ENCODE results near the gene PGRMC2. TPM values are rescaled to one million over a fixed set of nuclear protein-coding genes. Genes with fewer than 3 reads are reported as not detected.

The PGRMC2 gene
- total and polyA plus RNA-seq, 2 experiments from 2014 or later: 65.6 to 84.7 TPM

- DNase-seq (ENCODE audit: low spot score): no peak
- Histone ChIP-seq H3K9me3 (ENCODE audit: low read depth) (no peaks in the 10 kb centered on the region), H3K27me3 (no peaks in the 10 kb centered on the region), H3K4me1 (ENCODE audit: insufficient read depth) (peaks cover 16% of the 10 kb centered on the region), H3K27ac (no peak overlapping the region), H3K36me3 (replicated peaks; ENCODE audit: insufficient read depth, low read depth) (no peaks in the 10 kb centered on the region), H3K79me2 (no peaks in the 10 kb centered on the region), H3K9me2 (replicated peaks; ENCODE audit: insufficient read depth) (no peaks in the 10 kb centered on the region), H3K4me2 (no peak overlapping the region), H4K20me1 (ENCODE audit: insufficient read depth, poor library complexity, severe bottlenecking) (no peaks in the 10 kb centered on the region), H2AFZ (no peak overlapping the region), H3K4me3 (no peak overlapping the region)
- TF ChIP-seq EZH2phosphoT487 (IDR thresholded peaks at IDR 0.05; ENCODE audit: low read depth, severe bottlenecking, unreplicated experiment) (no peak), EZH2 (IDR thresholded peaks at IDR 0.05; ENCODE audit: borderline replicate concordance) (no peak)
- TF ChIP-seq, protein P1, sequence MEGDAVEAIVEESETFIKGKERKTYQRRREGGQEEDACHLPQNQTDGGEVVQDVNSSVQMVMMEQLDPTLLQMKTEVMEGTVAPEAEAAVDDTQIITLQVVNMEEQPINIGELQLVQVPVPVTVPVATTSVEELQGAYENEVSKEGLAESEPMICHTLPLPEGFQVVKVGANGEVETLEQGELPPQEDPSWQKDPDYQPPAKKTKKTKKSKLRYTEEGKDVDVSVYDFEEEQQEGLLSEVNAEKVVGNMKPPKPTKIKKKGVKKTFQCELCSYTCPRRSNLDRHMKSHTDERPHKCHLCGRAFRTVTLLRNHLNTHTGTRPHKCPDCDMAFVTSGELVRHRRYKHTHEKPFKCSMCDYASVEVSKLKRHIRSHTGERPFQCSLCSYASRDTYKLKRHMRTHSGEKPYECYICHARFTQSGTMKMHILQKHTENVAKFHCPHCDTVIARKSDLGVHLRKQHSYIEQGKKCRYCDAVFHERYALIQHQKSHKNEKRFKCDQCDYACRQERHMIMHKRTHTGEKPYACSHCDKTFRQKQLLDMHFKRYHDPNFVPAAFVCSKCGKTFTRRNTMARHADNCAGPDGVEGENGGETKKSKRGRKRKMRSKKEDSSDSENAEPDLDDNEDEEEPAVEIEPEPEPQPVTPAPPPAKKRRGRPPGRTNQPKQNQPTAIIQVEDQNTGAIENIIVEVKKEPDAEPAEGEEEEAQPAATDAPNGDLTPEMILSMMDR (IDR thresholded peaks at IDR 0.05; ENCODE audit: poor library complexity): no peak
- 91% methylated on average over 2 of the region's 2 CpGs for WGBS (ENCODE audit: low lambda C conversion rate, missing lambda C conversion rate)
Measured at GRCh38 chr4:128305942-128306341, 18.3 kb upstream of the PGRMC2 start.

GRCh38 chr4:128303986-128304385, 16.4 kb upstream of the PGRMC2 start:
- no peak for DNase-seq (ENCODE audit: low spot score)
- Histone ChIP-seq H3K27ac (no peak overlapping the region), H4K20me1 (ENCODE audit: insufficient read depth, poor library complexity, severe bottlenecking) (no peaks in the 10 kb centered on the region), H2AFZ (no peak overlapping the region), H3K4me3 (no peak overlapping the region), H3K27me3 (no peaks in the 10 kb centered on the region), H3K4me2 (no peak overlapping the region), H3K9me3 (ENCODE audit: low read depth) (no peaks in the 10 kb centered on the region), H3K79me2 (no peaks in the 10 kb centered on the region), H3K36me3 (replicated peaks; ENCODE audit: insufficient read depth, low read depth) (no peaks in the 10 kb centered on the region), H3K4me1 (ENCODE audit: insufficient read depth) (peaks cover 7% of the 10 kb centered on the region), H3K9me2 (replicated peaks; ENCODE audit: insufficient read depth) (no peaks in the 10 kb centered on the region)
- WGBS (ENCODE audit: low lambda C conversion rate, missing lambda C conversion rate): 95% methylated on average over 4 of the region's 4 CpGs
- TF ChIP-seq, protein P1 (IDR thresholded peaks at IDR 0.05; ENCODE audit: poor library complexity): no peak
- TF ChIP-seq EZH2 (IDR thresholded peaks at IDR 0.05; ENCODE audit: borderline replicate concordance): no peak
- no peak for TF ChIP-seq EZH2phosphoT487 (IDR thresholded peaks at IDR 0.05; ENCODE audit: low read depth, severe bottlenecking, unreplicated experiment)

GRCh38 chr4:128303405-128303785, 15.8 kb upstream of the PGRMC2 start:
- TF ChIP-seq EZH2phosphoT487 (IDR thresholded peaks at IDR 0.05; ENCODE audit: low read depth, severe bottlenecking, unreplicated experiment) (no peak), EZH2 (IDR thresholded peaks at IDR 0.05; ENCODE audit: borderline replicate concordance) (no peak)
- TF ChIP-seq, protein P1 (IDR thresholded peaks at IDR 0.05; ENCODE audit: poor library complexity): no peak
- Histone ChIP-seq H3K27ac (no peak overlapping the region), H3K36me3 (replicated peaks; ENCODE audit: insufficient read depth, low read depth) (no peaks in the 10 kb centered on the region), H4K20me1 (ENCODE audit: insufficient read depth, poor library complexity, severe bottlenecking) (no peaks in the 10 kb centered on the region), H3K4me2 (no peak overlapping the region), H3K4me3 (no peak overlapping the region), H3K9me3 (ENCODE audit: low read depth) (no peaks in the 10 kb centered on the region), H3K9me2 (replicated peaks; ENCODE audit: insufficient read depth) (no peaks in the 10 kb centered on the region), H3K4me1 (ENCODE audit: insufficient read depth) (peaks cover 4% of the 10 kb centered on the region), H2AFZ (no peak overlapping the region), H3K27me3 (no peaks in the 10 kb centered on the region), H3K79me2 (no peaks in the 10 kb centered on the region)
- no peak for DNase-seq (ENCODE audit: low spot score)
- 91% methylated on average over 2 of the region's 2 CpGs for WGBS (ENCODE audit: low lambda C conversion rate, missing lambda C conversion rate)

- no peak for DNase-seq (ENCODE audit: low spot score)
- Histone ChIP-seq H4K20me1 (ENCODE audit: insufficient read depth, poor library complexity, severe bottlenecking) (no peaks in the 10 kb centered on the region), H3K9me2 (replicated peaks; ENCODE audit: insufficient read depth) (no peaks in the 10 kb centered on the region), H2AFZ (no peak overlapping the region), H3K27me3 (no peaks in the 10 kb centered on the region), H3K9me3 (ENCODE audit: low read depth) (no peaks in the 10 kb centered on the region), H3K79me2 (no peaks in the 10 kb centered on the region), H3K27ac (no peak overlapping the region), H3K4me2 (no peak overlapping the region), H3K4me3 (no peak overlapping the region), H3K36me3 (replicated peaks; ENCODE audit: insufficient read depth, low read depth) (no peaks in the 10 kb centered on the region), H3K4me1 (ENCODE audit: insufficient read depth) (peaks cover 4% of the 10 kb centered on the region)
- 90% methylated on average over 2 of the region's 2 CpGs for WGBS (ENCODE audit: low lambda C conversion rate, missing lambda C conversion rate)
- TF ChIP-seq, protein P1 (IDR thresholded peaks at IDR 0.05; ENCODE audit: poor library complexity): no peak
- no peak for TF ChIP-seq EZH2 (IDR thresholded peaks at IDR 0.05; ENCODE audit: borderline replicate concordance)
- no peak for TF ChIP-seq EZH2phosphoT487 (IDR thresholded peaks at IDR 0.05; ENCODE audit: low read depth, severe bottlenecking, unreplicated experiment)
Measured at GRCh38 chr4:128301979-128302378, 14.4 kb upstream of the PGRMC2 start.
